Liver (tissue), 9 donors: ENCODE measurements around the gene SMIM7. TPM values are rescaled to one million over a fixed set of nuclear protein-coding genes. Genes with fewer than 3 reads are reported as not detected.
A peak's percentile ranks its signal among the peaks of the same experiment; 100 is the strongest.

Source experiments
- DNase-seq: peaks from one replicate; pipeline ENCODE4 v3.0.0-alpha.2; 2017; ENCODE audit warnings: low spot score
- H3K27ac ChIP-seq, 2 donors: one replicate each; pipeline ENCODE4 v1.7.0; 2013; ENCODE audit warnings: inconsistent platforms in 2 of 2, low read length in 2 of 2, control low read depth in 1 of 2, low read depth in 1 of 2, mild to moderate bottlenecking in 1 of 2
- H3K27me3 ChIP-seq, 4 donors: one replicate each; pipeline versions ENCODE4 v1.6.1 to v1.7.0; 2013; ENCODE audit warnings: low read length in 3 of 4, inconsistent platforms in 1 of 4, mild to moderate bottlenecking in 1 of 4, moderate library complexity in 1 of 4; ENCODE audit not compliant: control insufficient read depth in 4 of 4, insufficient read depth in 4 of 4
- H3K36me3 ChIP-seq, 4 donors: one replicate each; pipeline versions ENCODE4 v1.6.1 to v1.7.0; 2013; ENCODE audit warnings: low read length in 3 of 4, mild to moderate bottlenecking in 3 of 4, low read depth in 1 of 4, moderate library complexity in 1 of 4; ENCODE audit not compliant: control insufficient read depth in 4 of 4, insufficient read depth in 3 of 4
- H3K4me1 ChIP-seq, 4 donors: one replicate each; pipeline versions ENCODE4 v1.6.1 to v1.7.0; 2013; ENCODE audit warnings: low read length in 3 of 4, mild to moderate bottlenecking in 3 of 4, moderate library complexity in 1 of 4; ENCODE audit not compliant: control insufficient read depth in 4 of 4, insufficient read depth in 4 of 4
- H3K4me3 ChIP-seq, 3 donors: one replicate each; pipeline versions ENCODE4 v1.6.1 to v1.7.0; 2013; ENCODE audit warnings: low read length in 3 of 3, control low read depth in 1 of 3, low read depth in 1 of 3, mild to moderate bottlenecking in 1 of 3
- H3K9ac ChIP-seq, 2 donors: one replicate each; pipeline ENCODE4 v1.7.0; 2013; ENCODE audit warnings: low read length in 2 of 2, mild to moderate bottlenecking in 2 of 2, moderate library complexity in 2 of 2, control low read depth in 1 of 2, low read depth in 1 of 2
- H3K9me3 ChIP-seq, 4 donors: one replicate each; pipeline versions ENCODE4 v1.6.1 to v1.7.0; 2013; ENCODE audit warnings: low read length in 3 of 4; ENCODE audit not compliant: control insufficient read depth in 4 of 4
- EGR1 ChIP-seq, 2 donors: IDR thresholded peaks; 2 replicates each; pipeline ENCODE4 v1.6.1; 2016 to 2018; ENCODE audit warnings: antibody characterized with exemption in 2 of 2, low read depth in 2 of 2
- FOXA1 ChIP-seq: IDR thresholded peaks from 2 replicates; pipeline ENCODE4 v1.6.1; 2016; ENCODE audit warnings: antibody characterized with exemption
- FOXA2 ChIP-seq: IDR thresholded peaks from 2 replicates; pipeline ENCODE4 v1.6.1; 2016; ENCODE audit warnings: antibody characterized with exemption
- GABPA ChIP-seq, 2 donors: IDR thresholded peaks in 1 of 2; conservative IDR thresholded peaks in 1 of 2; 2 replicates each; pipeline ENCODE4 v1.6.1; 2016; ENCODE audit warnings: antibody characterized with exemption in 2 of 2, mild to moderate bottlenecking in 1 of 2, moderate library complexity in 1 of 2
- HNF4A ChIP-seq, 2 donors: conservative IDR thresholded peaks; 2 replicates each; pipeline ENCODE4 v1.6.1; 2016; ENCODE audit warnings: antibody characterized with exemption in 2 of 2, mild to moderate bottlenecking in 2 of 2
- HNF4G ChIP-seq: IDR thresholded peaks from 2 replicates; pipeline ENCODE4 v1.6.1; 2016; ENCODE audit warnings: antibody characterized with exemption
- JUND ChIP-seq, 2 donors: IDR thresholded peaks; 2 replicates each; pipeline ENCODE4 v1.6.1; 2016; ENCODE audit warnings: antibody characterized with exemption in 2 of 2
- NR2F2 ChIP-seq: IDR thresholded peaks from 2 replicates; pipeline ENCODE4 v1.6.1; 2016; ENCODE audit warnings: antibody characterized with exemption
- RAD21 ChIP-seq, 2 donors: IDR thresholded peaks; 2 replicates each; pipeline ENCODE4 v1.6.1; 2016; ENCODE audit warnings: antibody characterized with exemption in 2 of 2, mild to moderate bottlenecking in 2 of 2
- RXRA ChIP-seq, 2 donors: IDR thresholded peaks; 2 replicates each; pipeline ENCODE4 v1.6.1; 2017 to 2018; ENCODE audit warnings: antibody characterized with exemption in 2 of 2, mild to moderate bottlenecking in 1 of 2
- SP1 ChIP-seq: IDR thresholded peaks from 2 replicates; pipeline ENCODE4 v1.6.1; 2018; ENCODE audit warnings: antibody characterized with exemption, mild to moderate bottlenecking
- TAF1 ChIP-seq: conservative IDR thresholded peaks from 2 replicates; pipeline ENCODE4 v1.6.1; 2016; ENCODE audit warnings: antibody characterized with exemption, mild to moderate bottlenecking
- YY1 ChIP-seq: IDR thresholded peaks from 2 replicates; pipeline ENCODE4 v1.6.1; 2016; ENCODE audit warnings: antibody characterized with exemption, mild to moderate bottlenecking
- WGBS: extraction: QIAGEN DNeasy Blood & Tissue Kit; methylation state at CpG from one replicate; pipeline ENCODE4 v1.1.7; 2013; 5-methylcytosine and 5-hydroxymethylcytosine counted together
- polyA plus RNA-seq, 2 donors: library from polyadenylated mRNA; stranded (reverse) in 1 of 2; unstranded in 1 of 2; fragments of 200-250 nt in 1 of 2; fragments of >200 nt in 1 of 2; fragmentation: Nextera tagmentation in 1 of 2; extraction: Ambion mirVana in 1 of 2; gene quantifications; one replicate each; pipeline versions ENCODE4 v1.2.1 to v1.2.3, GENCODE V29; 2013 to 2015
- total RNA-seq, 2 donors: library from RNA; depleted of rRNA; stranded (reverse); fragments of >200 nt; gene quantifications; one replicate each; pipeline ENCODE4 v1.2.3, GENCODE V29; 2014
- TF ChIP-seq, protein P1 (sequence below): IDR thresholded peaks from 2 replicates; pipeline ENCODE4 v1.6.1; 2016; ENCODE audit warnings: antibody characterized with exemption
- TF ChIP-seq, protein P2 (sequence below): IDR thresholded peaks from 2 replicates; pipeline ENCODE4 v1.6.1; 2016; ENCODE audit warnings: antibody characterized with exemption
- TF ChIP-seq, protein P3 (sequence below): IDR thresholded peaks from 2 replicates; pipeline ENCODE4 v1.6.1; 2016; ENCODE audit warnings: antibody characterized with exemption
- TF ChIP-seq, protein P4 (sequence below): fragments of 150-350 bp; IDR thresholded peaks from 2 replicates; pipeline ENCODE4 v1.5.1; 2017; ENCODE audit warnings: improper control_type of control experiment, low read depth, low read length; ENCODE audit not compliant: missing input control
- TF ChIP-seq, protein P5 (sequence below): IDR thresholded peaks from 2 replicates; pipeline ENCODE4 v1.6.1; 2016; ENCODE audit warnings: antibody characterized with exemption, mild to moderate bottlenecking
- donor health status: healthy.
- donor health status: healthy.
- donor health status: healthy.
- donor health status: healthy.
- donor health status: healthy.

Gene SMIM7
- total and polyA plus RNA-seq, 4 donors, result 35.2 to 81.8 (median 46.9) TPM

DNA sequence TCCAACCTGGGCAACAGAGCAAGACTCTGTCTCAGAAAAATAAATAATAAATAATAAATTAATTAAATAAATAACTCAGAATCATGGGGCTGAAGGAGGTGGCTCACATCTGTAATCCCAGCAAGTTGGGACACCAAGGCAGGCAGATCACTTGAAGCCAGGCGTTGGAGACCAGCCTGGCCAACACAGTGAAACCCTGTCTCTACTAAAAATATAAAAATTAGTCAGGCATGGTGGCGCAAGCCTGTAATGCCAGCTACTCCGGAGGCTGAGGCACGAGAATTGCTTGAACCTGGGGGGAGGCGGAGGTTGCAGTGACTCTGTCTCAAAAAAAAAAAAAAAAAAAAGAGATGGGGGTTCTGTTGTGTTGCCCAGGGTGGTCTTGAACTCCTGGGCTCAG lies 8.2 kb upstream of the SMIM7 start:
- Histone ChIP-seq H3K9me3 (no peaks in the 10 kb centered on the region), H3K27ac (no peak overlapping the region), H3K4me3 (no peak overlapping the region), H3K36me3 (no peaks in the 10 kb centered on the region), H3K27me3 (no peaks in the 10 kb centered on the region), H3K4me1 (no peaks in the 10 kb centered on the region), H3K9ac (no peak overlapping the region)
- TF ChIP-seq HNF4A (conservative IDR thresholded peaks at IDR 0.05), result no peak
- 96% methylated on average over 5 of the region's 5 CpGs for WGBS
- DNase-seq, result no peak

DNA sequence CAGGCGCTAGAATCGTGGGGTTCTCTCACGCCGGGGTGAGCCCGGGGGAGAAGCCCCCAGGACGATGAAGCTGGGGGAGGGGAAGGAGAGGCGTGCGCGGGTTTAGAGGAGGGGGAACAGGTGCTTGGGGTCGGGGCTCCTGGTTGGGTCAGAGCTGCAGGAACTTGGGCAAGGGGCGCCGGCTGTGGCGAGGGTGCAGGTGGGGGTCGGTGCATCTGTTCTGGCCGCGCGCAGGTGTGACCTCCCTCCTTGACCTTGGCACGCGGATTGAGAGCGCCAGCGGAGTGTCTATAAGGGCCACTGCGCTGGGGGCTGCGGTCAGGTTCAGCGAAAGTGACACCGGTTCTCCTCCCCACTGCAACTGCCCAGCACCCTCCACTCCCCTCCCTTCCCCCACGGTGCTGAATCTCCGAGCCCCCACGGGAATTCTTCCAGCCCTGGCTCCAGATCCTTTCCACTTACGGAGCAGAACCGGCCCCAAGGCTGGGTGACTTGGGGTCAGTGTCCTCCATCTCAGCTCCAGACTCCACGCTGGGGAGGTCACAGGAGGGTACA lies 1.6 kb upstream of the SMIM7 start:
- Histone ChIP-seq H3K27ac (peak overlapping the region; percentile 54 to 57), H3K36me3 (peaks cover 0 to 10% (median 3%) of the 10 kb centered on the region in 4 donors), H3K9ac (peak overlapping the region in 1 of 2 donors; percentile 45), H3K4me1 (peaks cover 0 to 34% (median 21%) of the 10 kb centered on the region in 4 donors), H3K9me3 (no peaks in the 10 kb centered on the region), H3K27me3 (no peaks in the 10 kb centered on the region), H3K4me3 (peak overlapping the region in 2 of 3 donors; percentile 75)
- 2% methylated on average over 31 of the region's 31 CpGs for whole genome bisulfite sequencing
- no peak for DNase-seq
- TF ChIP-seq RXRA (IDR thresholded peaks at IDR 0.05) (peak; percentile 66 to 82), EGR1 (IDR thresholded peaks at IDR 0.05; ENCODE audit: low read depth in 2 of 2) (no peak), NR2F2 (peak; percentile 66)

DNA sequence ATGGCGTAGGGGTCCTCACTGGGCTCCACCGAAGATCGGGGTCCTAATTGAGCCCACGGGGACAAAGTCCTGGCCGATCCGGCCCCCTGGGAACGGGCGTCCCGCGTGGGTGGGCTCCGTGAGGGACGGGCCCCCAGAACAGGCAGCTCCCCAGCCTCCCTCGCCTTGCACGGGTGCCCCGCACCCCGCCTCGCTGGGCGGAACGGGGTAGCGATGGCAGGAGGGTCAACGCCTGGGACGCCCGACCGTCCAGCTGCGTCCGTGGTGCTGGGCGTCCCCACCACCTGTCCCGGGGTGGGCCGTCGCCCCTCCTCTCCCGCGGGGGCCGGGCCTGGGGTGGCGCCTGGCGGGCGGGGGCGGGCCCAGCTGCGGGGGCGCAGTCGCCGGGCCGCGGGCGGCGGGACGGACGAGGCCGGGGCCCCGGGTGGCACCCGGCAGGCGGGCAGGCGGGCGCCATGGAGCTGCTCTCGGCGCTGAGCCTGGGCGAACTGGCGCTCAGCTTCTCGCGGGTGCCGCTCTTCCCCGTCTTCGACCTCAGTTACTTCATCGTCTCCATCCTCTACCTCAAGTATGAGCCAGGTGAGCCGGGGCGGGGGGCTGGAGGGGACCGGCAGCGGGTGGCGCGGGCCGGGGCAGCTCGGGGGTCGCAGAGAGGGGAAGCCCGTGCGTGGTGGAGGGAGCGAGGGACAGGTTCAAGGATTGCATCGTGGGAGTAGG lies 977 bp upstream of the SMIM7 start, which contains the start of gene TMEM38A:
Gene TMEM38A (plus strand): TSS at position 377 of the 717 bp plus-strand sequence. CDS start 79 bp downstream, at position 456.
- TF ChIP-seq, protein P1, sequence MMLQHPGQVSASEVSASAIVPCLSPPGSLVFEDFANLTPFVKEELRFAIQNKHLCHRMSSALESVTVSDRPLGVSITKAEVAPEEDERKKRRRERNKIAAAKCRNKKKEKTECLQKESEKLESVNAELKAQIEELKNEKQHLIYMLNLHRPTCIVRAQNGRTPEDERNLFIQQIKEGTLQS, result no peak
- TF ChIP-seq, protein P2, sequence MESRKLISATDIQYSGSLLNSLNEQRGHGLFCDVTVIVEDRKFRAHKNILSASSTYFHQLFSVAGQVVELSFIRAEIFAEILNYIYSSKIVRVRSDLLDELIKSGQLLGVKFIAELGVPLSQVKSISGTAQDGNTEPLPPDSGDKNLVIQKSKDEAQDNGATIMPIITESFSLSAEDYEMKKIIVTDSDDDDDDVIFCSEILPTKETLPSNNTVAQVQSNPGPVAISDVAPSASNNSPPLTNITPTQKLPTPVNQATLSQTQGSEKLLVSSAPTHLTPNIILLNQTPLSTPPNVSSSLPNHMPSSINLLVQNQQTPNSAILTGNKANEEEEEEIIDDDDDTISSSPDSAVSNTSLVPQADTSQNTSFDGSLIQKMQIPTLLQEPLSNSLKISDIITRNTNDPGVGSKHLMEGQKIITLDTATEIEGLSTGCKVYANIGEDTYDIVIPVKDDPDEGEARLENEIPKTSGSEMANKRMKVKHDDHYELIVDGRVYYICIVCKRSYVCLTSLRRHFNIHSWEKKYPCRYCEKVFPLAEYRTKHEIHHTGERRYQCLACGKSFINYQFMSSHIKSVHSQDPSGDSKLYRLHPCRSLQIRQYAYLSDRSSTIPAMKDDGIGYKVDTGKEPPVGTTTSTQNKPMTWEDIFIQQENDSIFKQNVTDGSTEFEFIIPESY, result no peak
- TF ChIP-seq FOXA2 (no peak), HNF4G (no peak), SP1 (no peak), TAF1 (no peak), FOXA1 (no peak), HNF4A (conservative IDR thresholded peaks at IDR 0.05) (no peak), GABPA (IDR thresholded peaks at IDR 0.05 in 1 of 2, conservative IDR thresholded peaks at IDR 0.05 in 1 of 2) (no peak), NR2F2 (no peak), RXRA (IDR thresholded peaks at IDR 0.05) (no peak), EGR1 (IDR thresholded peaks at IDR 0.05; ENCODE audit: low read depth in 2 of 2) (no peak), YY1 (no peak), RAD21 (IDR thresholded peaks at IDR 0.05) (no peak), JUND (IDR thresholded peaks at IDR 0.05) (no peak)
- TF ChIP-seq, protein P3, sequence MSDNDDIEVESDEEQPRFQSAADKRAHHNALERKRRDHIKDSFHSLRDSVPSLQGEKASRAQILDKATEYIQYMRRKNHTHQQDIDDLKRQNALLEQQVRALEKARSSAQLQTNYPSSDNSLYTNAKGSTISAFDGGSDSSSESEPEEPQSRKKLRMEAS, result no peak
- TF ChIP-seq, protein P4, sequence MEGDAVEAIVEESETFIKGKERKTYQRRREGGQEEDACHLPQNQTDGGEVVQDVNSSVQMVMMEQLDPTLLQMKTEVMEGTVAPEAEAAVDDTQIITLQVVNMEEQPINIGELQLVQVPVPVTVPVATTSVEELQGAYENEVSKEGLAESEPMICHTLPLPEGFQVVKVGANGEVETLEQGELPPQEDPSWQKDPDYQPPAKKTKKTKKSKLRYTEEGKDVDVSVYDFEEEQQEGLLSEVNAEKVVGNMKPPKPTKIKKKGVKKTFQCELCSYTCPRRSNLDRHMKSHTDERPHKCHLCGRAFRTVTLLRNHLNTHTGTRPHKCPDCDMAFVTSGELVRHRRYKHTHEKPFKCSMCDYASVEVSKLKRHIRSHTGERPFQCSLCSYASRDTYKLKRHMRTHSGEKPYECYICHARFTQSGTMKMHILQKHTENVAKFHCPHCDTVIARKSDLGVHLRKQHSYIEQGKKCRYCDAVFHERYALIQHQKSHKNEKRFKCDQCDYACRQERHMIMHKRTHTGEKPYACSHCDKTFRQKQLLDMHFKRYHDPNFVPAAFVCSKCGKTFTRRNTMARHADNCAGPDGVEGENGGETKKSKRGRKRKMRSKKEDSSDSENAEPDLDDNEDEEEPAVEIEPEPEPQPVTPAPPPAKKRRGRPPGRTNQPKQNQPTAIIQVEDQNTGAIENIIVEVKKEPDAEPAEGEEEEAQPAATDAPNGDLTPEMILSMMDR, result no peak
- TF ChIP-seq, protein P5, sequence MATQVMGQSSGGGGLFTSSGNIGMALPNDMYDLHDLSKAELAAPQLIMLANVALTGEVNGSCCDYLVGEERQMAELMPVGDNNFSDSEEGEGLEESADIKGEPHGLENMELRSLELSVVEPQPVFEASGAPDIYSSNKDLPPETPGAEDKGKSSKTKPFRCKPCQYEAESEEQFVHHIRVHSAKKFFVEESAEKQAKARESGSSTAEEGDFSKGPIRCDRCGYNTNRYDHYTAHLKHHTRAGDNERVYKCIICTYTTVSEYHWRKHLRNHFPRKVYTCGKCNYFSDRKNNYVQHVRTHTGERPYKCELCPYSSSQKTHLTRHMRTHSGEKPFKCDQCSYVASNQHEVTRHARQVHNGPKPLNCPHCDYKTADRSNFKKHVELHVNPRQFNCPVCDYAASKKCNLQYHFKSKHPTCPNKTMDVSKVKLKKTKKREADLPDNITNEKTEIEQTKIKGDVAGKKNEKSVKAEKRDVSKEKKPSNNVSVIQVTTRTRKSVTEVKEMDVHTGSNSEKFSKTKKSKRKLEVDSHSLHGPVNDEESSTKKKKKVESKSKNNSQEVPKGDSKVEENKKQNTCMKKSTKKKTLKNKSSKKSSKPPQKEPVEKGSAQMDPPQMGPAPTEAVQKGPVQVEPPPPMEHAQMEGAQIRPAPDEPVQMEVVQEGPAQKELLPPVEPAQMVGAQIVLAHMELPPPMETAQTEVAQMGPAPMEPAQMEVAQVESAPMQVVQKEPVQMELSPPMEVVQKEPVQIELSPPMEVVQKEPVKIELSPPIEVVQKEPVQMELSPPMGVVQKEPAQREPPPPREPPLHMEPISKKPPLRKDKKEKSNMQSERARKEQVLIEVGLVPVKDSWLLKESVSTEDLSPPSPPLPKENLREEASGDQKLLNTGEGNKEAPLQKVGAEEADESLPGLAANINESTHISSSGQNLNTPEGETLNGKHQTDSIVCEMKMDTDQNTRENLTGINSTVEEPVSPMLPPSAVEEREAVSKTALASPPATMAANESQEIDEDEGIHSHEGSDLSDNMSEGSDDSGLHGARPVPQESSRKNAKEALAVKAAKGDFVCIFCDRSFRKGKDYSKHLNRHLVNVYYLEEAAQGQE, result no peak
- no peaks in the 10 kb centered on the region for H3K9me3 ChIP-seq
- peaks cover 0 to 14% (median 6%) of the 10 kb centered on the region in 4 donors for H3K36me3 ChIP-seq
- H3K27ac ChIP-seq, result peak within 1 kb of the TSS; percentile 84 to 98
- DNase-seq, result peak; percentile 48
- WGBS, result under 1% methylated on average over 76 of the region's 76 CpGs
- H3K9ac ChIP-seq, result peak within 1 kb of the TSS; percentile 75 to 97
- H3K27me3 ChIP-seq, result no peaks in the 10 kb centered on the region
- H3K4me3 ChIP-seq, result peak within 1 kb of the TSS; percentile 75 to 95 (median 86)
- peaks cover 0 to 34% (median 21%) of the 10 kb centered on the region in 4 donors for H3K4me1 ChIP-seq
